Peyer's patch (tissue), 4 donors: ENCODE results near the gene ARAP2.

Source experiments
- POLR2A ChIP-seq, 2 donors: fragments of 450-650 bp; IDR thresholded peaks; one replicate each; pipeline ENCODE4 v1.5.1; 2017; ENCODE audit warnings: antibody characterized with exemption in 2 of 2, mild to moderate bottlenecking in 2 of 2, moderate library complexity in 2 of 2
- TF ChIP-seq, protein P1 (sequence below), 6 experiments: fragments of 450-650 bp in 4 of 6; fragments of 200-600 bp in 2 of 6; sonication (generic) in 1 of 6; IDR thresholded peaks; one replicate each; pipeline ENCODE4 v1.5.1; 2017 to 2019; ENCODE audit warnings: antibody characterized with exemption in 6 of 6, mild to moderate bottlenecking in 3 of 6, moderate library complexity in 1 of 6

DNA sequence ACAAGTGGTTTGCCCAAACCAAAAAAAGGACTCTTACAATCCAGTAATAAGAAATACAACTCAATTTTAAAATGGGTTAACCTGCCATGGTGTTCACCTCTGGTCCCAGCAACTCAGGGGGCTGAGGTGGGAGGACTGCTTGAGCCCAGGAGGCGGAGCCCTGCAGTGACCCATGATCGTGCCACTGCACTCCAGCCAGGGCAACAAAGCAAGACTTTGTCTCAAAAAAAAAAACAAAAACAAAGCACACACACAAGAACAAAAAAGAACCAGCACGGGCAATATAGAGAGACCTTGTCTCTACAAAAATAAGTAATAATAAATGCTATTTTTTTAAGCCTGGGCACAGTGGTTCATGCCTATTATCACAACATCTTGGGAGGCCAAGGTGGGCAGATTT, 28.7 kb downstream of the ARAP2 start:
- TF ChIP-seq, protein P1, sequence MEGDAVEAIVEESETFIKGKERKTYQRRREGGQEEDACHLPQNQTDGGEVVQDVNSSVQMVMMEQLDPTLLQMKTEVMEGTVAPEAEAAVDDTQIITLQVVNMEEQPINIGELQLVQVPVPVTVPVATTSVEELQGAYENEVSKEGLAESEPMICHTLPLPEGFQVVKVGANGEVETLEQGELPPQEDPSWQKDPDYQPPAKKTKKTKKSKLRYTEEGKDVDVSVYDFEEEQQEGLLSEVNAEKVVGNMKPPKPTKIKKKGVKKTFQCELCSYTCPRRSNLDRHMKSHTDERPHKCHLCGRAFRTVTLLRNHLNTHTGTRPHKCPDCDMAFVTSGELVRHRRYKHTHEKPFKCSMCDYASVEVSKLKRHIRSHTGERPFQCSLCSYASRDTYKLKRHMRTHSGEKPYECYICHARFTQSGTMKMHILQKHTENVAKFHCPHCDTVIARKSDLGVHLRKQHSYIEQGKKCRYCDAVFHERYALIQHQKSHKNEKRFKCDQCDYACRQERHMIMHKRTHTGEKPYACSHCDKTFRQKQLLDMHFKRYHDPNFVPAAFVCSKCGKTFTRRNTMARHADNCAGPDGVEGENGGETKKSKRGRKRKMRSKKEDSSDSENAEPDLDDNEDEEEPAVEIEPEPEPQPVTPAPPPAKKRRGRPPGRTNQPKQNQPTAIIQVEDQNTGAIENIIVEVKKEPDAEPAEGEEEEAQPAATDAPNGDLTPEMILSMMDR (IDR thresholded peaks at IDR 0.05) = no peak
- no peak for TF ChIP-seq POLR2A (IDR thresholded peaks at IDR 0.05)
